LNCAP (cell line): ENCODE measurements around the gene AKIRIN2.

ENCODE experiments used
- CTCF ChIP-seq: fragments of 450-650 bp; IDR thresholded peaks from 2 replicates; pipeline ENCODE4 v1.5.1; 2017; ENCODE audit warnings: mild to moderate bottlenecking

The AKIRIN2 gene

GRCh38 chr6:87658516-87658915 lies 43.5 kb downstream of the AKIRIN2 start:
- TF ChIP-seq CTCF = no peak

- no peak for TF ChIP-seq CTCF
Measured at GRCh38 chr6:87656857-87657256, 45.2 kb downstream of the AKIRIN2 start.

- no peak for TF ChIP-seq CTCF
Measured at GRCh38 chr6:87655824-87656223, 46.2 kb downstream of the AKIRIN2 start.

GRCh38 chr6:87654875-87655454 lies 47.1 kb downstream of the AKIRIN2 start:
- no peak for TF ChIP-seq CTCF

- TF ChIP-seq CTCF = no peak
Measured at GRCh38 chr6:87654122-87654521, 47.9 kb downstream of the AKIRIN2 start.

- no peak for TF ChIP-seq CTCF
Measured at GRCh38 chr6:87653074-87653962, 48.7 kb downstream of the AKIRIN2 start.

GRCh38 chr6:87645080-87645479 lies 57.0 kb downstream of the AKIRIN2 start:
- no peak for TF ChIP-seq CTCF
